ENCODE results near the gene DNAJB11.

The DNAJB11 gene

GRCh38 chr3:186594591-186595113 lies 24.1 kb downstream of the DNAJB11 start:
- DNase-seq (ENCODE audit: low read depth in 1 of 2, low spot score in 1 of 2): no peak

- no peak for DNase-seq (ENCODE audit: low read depth in 1 of 2, low spot score in 1 of 2)
Measured at GRCh38 chr3:186596568-186597287, 26.2 kb downstream of the DNAJB11 start.

GRCh38 chr3:186598108-186598784 lies 27.7 kb downstream of the DNAJB11 start:
- no peak for DNase-seq (ENCODE audit: low read depth in 1 of 2, low spot score in 1 of 2)

GRCh38 chr3:186598794-186599141 lies 28.2 kb downstream of the DNAJB11 start:
- no peak for DNase-seq (ENCODE audit: low read depth in 1 of 2, low spot score in 1 of 2)

- DNase-seq (ENCODE audit: low read depth in 1 of 2, low spot score in 1 of 2): no peak
Measured at GRCh38 chr3:186599142-186599784, 28.7 kb downstream of the DNAJB11 start.

- DNase-seq (ENCODE audit: low read depth in 1 of 2, low spot score in 1 of 2): no peak
Measured at GRCh38 chr3:186599785-186600166, 29.3 kb downstream of the DNAJB11 start.

- DNase-seq (ENCODE audit: low read depth in 1 of 2, low spot score in 1 of 2): no peak
Measured at GRCh38 chr3:186600896-186601295, 30.4 kb downstream of the DNAJB11 start.

- no peak for DNase-seq (ENCODE audit: low read depth in 1 of 2, low spot score in 1 of 2)
Measured at GRCh38 chr3:186603159-186603558, 32.6 kb downstream of the DNAJB11 start.

- DNase-seq (ENCODE audit: low read depth in 1 of 2, low spot score in 1 of 2): no peak
Measured at GRCh38 chr3:186605078-186605477, 34.6 kb downstream of the DNAJB11 start.

GRCh38 chr3:186605561-186606545 lies 35.3 kb downstream of the DNAJB11 start:
- DNase-seq (ENCODE audit: low read depth in 1 of 2, low spot score in 1 of 2): no peak

- DNase-seq (ENCODE audit: low read depth in 1 of 2, low spot score in 1 of 2): no peak
Measured at GRCh38 chr3:186608624-186609215, 38.2 kb downstream of the DNAJB11 start.

- DNase-seq (ENCODE audit: low read depth in 1 of 2, low spot score in 1 of 2): no peak
Measured at GRCh38 chr3:186609247-186609868, 38.8 kb downstream of the DNAJB11 start.

- no peak for DNase-seq (ENCODE audit: low read depth in 1 of 2, low spot score in 1 of 2)
Measured at GRCh38 chr3:186612065-186612464, 41.5 kb downstream of the DNAJB11 start.

GRCh38 chr3:186612721-186613636 lies 42.5 kb downstream of the DNAJB11 start, which contains the start of gene AHSG:
AHSG (plus strand) TSS chr3:186613060; CDS start chr3:186613142, 82 bp downstream.
- no peak for DNase-seq (ENCODE audit: low read depth in 1 of 2, low spot score in 1 of 2)

GRCh38 chr3:186613637-186614265 lies 43.2 kb downstream of the DNAJB11 start:
- no peak for DNase-seq (ENCODE audit: low read depth in 1 of 2, low spot score in 1 of 2)

GRCh38 chr3:186614266-186614596 lies 43.7 kb downstream of the DNAJB11 start:
- DNase-seq (ENCODE audit: low read depth in 1 of 2, low spot score in 1 of 2): no peak

GRCh38 chr3:186614597-186615483 lies 44.3 kb downstream of the DNAJB11 start:
- peak; percentile 51 to 58 for DNase-seq (ENCODE audit: low read depth in 1 of 2, low spot score in 1 of 2)

- no peak for DNase-seq (ENCODE audit: low read depth in 1 of 2, low spot score in 1 of 2)
Measured at GRCh38 chr3:186616299-186616617, 45.7 kb downstream of the DNAJB11 start.
